PC-3 (cell line): Measurements from ENCODE around the gene TEDDM1.

Experiments
- CTCF ChIP-seq: fragments of 300-600 bp; sonication (generic); conservative IDR thresholded peaks from 2 replicates; pipeline ENCODE4 v1.5.1; 2017; ENCODE audit warnings: antibody characterized with exemption, low read depth, mild to moderate bottlenecking, low read length
- EZH2 ChIP-seq: fragments of 300-600 bp; sonication (generic); IDR thresholded peaks from one replicate; pipeline ENCODE4 v1.6.1; 2017; ENCODE audit warnings: antibody characterized with exemption, mild to moderate bottlenecking, low read length; ENCODE audit not compliant: unreplicated experiment
- EZH2phosphoT487 ChIP-seq: fragments of 300-600 bp; sonication (generic); IDR thresholded peaks from 2 replicates; pipeline ENCODE4 v1.6.1; 2018; ENCODE audit warnings: mild to moderate bottlenecking, antibody characterized with exemption, low read length, borderline replicate concordance

- TF ChIP-seq CTCF: no peak
- no peak for TF ChIP-seq EZH2phosphoT487
- TF ChIP-seq EZH2: no peak
Observed at GRCh38 chr1:182359645-182360044, 40.8 kb downstream of the TEDDM1 start.
